Measurements from ENCODE around the gene CDH2.

The CDH2 gene

DNA sequence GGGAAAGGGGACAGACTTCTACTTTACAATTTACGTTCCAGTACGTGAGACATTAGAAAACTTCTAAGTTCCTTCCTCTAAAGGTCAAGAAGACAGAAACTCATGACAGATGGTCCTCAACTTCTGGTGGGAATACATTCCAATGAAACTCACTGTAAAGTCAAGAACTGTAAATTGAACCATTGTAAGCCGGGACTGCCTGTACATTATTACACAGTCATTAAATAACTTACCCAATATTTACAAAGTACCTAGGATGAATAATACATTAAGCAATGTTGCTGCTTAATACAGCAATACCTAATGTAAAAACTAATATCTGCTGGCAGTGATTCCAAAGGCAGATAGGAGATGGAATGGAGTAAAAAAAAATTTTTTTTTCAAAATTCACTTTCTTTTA, 51.9 kb downstream of the CDH2 start:
- TF ChIP-seq CTCF (IDR thresholded peaks at IDR 0.05; ENCODE audit: borderline replicate concordance, control extremely low read depth, extremely low read depth, insufficient read depth, missing control alignments) = no peak
- no peak for DNase-seq (ENCODE audit: low spot score)
- in situ Hi-C loops (cut with MboI; ENCODE audit: low sequenced_read_pairs, unreplicated experiment) = no loop called here

DNA sequence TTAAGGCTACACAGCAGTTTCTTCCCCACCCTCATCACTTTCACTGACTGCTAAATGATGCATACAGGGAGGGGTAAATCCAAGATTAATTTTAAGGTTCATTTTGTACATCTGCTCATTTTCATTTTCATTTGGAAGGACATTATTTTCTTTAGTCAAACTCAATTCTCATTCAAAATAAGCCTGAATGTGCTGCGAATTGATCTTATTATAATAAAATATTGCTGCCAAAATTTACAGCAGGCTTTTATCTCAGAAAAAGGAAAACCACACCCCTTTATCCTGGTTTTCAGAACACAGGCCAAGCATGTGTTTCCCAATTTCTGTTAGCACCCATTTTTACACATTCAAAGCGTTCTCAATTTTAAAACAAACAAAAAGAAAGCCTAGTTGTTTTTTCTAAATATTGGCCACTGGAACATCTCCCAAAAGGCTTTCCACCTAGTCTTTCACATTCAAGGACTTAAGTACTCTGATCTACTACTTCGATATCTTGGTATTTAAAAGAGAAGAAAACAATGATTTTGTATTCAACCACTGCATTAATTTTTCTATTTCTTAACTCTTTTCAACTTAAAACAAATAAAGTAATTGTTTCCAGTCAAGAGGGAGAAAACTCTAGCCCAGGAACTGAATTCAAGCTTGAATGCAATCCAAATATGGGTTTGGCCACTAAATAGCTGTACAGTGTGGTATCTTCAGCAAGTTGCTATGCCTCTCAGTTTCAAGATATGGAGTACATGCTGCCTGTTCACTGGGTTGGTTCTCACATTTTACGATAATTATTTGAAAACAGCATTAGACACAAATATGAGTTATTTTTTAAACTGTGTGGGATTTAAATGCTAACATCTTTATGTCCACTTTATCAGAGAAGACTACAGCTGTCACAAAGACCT, 52.5 kb downstream of the CDH2 start:
- no peak for DNase-seq (ENCODE audit: low spot score)
- no peak for TF ChIP-seq CTCF (IDR thresholded peaks at IDR 0.05; ENCODE audit: borderline replicate concordance, control extremely low read depth, extremely low read depth, insufficient read depth, missing control alignments)
- in situ Hi-C loops (cut with MboI; ENCODE audit: low sequenced_read_pairs, unreplicated experiment) = no loop called here

- in situ Hi-C loops (cut with MboI; ENCODE audit: low sequenced_read_pairs, unreplicated experiment) = no loop called here
- DNase-seq (ENCODE audit: low spot score) = no peak
- no peak for TF ChIP-seq CTCF (IDR thresholded peaks at IDR 0.05; ENCODE audit: borderline replicate concordance, control extremely low read depth, extremely low read depth, insufficient read depth, missing control alignments)
Measured at GRCh38 chr18:28123401-28124030, 53.4 kb downstream of the CDH2 start.

DNA sequence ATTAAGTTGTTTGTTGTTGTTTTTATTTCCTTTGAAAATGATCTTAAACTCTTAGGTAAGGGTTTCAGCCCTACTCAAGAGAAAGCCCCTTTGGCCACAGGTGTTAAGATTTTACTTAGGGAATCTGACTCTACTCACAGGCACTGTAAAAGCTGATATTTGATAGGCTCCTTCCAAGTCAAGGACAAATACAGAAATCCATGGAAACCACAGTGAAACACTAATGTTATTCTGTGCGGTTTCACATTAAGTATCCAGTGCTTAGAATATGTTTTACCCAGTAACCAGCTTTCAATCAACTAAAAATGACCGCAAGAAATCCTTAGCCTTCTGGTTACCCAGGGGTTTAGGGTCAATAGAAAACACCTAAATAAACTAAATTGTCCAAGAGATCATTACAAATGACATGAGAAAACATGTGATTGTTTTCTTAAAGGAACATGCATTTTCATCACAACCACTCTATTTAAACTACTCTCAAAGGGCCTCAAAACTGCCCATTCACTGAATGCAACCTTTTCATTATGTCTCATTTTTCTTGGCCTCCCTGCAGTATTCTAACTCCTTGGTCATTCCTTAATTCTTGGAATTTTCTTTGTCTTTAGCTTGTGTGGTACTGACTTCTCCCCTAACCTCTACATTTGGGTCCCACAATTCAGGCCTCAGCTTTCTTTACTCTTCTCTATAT, 56.0 kb downstream of the CDH2 start:
- in situ Hi-C loops (cut with MboI; ENCODE audit: low sequenced_read_pairs, unreplicated experiment) = no loop called here
- TF ChIP-seq CTCF (IDR thresholded peaks at IDR 0.05; ENCODE audit: borderline replicate concordance, control extremely low read depth, extremely low read depth, insufficient read depth, missing control alignments) = no peak

GRCh38 chr18:28116461-28116860, 60.5 kb downstream of the CDH2 start:
- no peak for TF ChIP-seq CTCF (IDR thresholded peaks at IDR 0.05; ENCODE audit: borderline replicate concordance, control extremely low read depth, extremely low read depth, insufficient read depth, missing control alignments)
- no peak for DNase-seq (ENCODE audit: low spot score)
- in situ Hi-C loops (cut with MboI; ENCODE audit: low sequenced_read_pairs, unreplicated experiment) = no loop called here

More for the DNA sequence above, 56.0 kb downstream of the CDH2 start:
- no peak for DNase-seq (ENCODE audit: low spot score)

GRCh38 chr18:28115149-28115550, 61.8 kb downstream of the CDH2 start:
- no peak for TF ChIP-seq CTCF (IDR thresholded peaks at IDR 0.05; ENCODE audit: borderline replicate concordance, control extremely low read depth, extremely low read depth, insufficient read depth, missing control alignments)
- DNase-seq (ENCODE audit: low spot score) = no peak
- in situ Hi-C loops (cut with MboI; ENCODE audit: low sequenced_read_pairs, unreplicated experiment) = no loop called here

All from GM13976 (cell line).